Heart left ventricle (tissue), 16 donors: ENCODE measurements around the gene NIFK. TPM values are rescaled to one million over a fixed set of nuclear protein-coding genes. Genes with fewer than 3 reads are reported as not detected.

Experiments
- ATAC-seq, 4 donors: fragments of 200-7000 bp; cut with Tn5 transposase; one replicate each; pipeline ENCODE4 v1.9.1; 2020 to 2022; ENCODE audit warnings: moderate library complexity in 4 of 4, mild to moderate bottlenecking in 3 of 4, moderate number of reproducible peaks in 1 of 4
- DNase-seq, 5 donors: peaks; one replicate each; pipeline ENCODE4 v3.0.0-alpha.2; 2020
- H3K27ac ChIP-seq, 12 donors: fragments of 200-600 bp; sonication (generic) in 4 of 12; one replicate each; pipeline versions ENCODE4 v1.5.0 to v1.8.0; 2016 to 2022; ENCODE audit warnings: mild to moderate bottlenecking in 2 of 12
- H3K27me3 ChIP-seq, 9 donors: fragments of 200-600 bp; sonication (generic) in 2 of 9; one replicate each; pipeline versions ENCODE4 v1.5.1 to v1.8.0; 2016 to 2022; ENCODE audit warnings: mild to moderate bottlenecking in 3 of 9
- H3K36me3 ChIP-seq, 9 donors: fragments of 200-600 bp; sonication (generic) in 2 of 9; one replicate each; pipeline versions ENCODE4 v1.5.0 to v1.8.0; 2018 to 2022; ENCODE audit warnings: mild to moderate bottlenecking in 2 of 9
- H3K4me1 ChIP-seq, 12 donors: fragments of 200-600 bp; sonication (generic) in 4 of 12; one replicate each; pipeline versions ENCODE4 v1.5.0 to v1.8.0; 2016 to 2022; ENCODE audit warnings: mild to moderate bottlenecking in 3 of 12
- H3K4me3 ChIP-seq, 12 donors: fragments of 200-600 bp; sonication (generic) in 4 of 12; one replicate each; pipeline versions ENCODE4 v1.5.0 to v1.8.0; 2017 to 2022; ENCODE audit warnings: mild to moderate bottlenecking in 9 of 12, moderate library complexity in 4 of 12
- H3K9me3 ChIP-seq, 12 donors: fragments of 200-600 bp; sonication (generic) in 4 of 12; one replicate each; pipeline versions ENCODE4 v1.5.0 to v1.8.0; 2016 to 2022; ENCODE audit warnings: mild to moderate bottlenecking in 1 of 12
- POLR2A ChIP-seq, 2 donors: fragments of 450-650 bp; IDR thresholded peaks; one replicate each; pipeline ENCODE4 v1.6.1; 2017; ENCODE audit warnings: antibody characterized with exemption in 2 of 2, mild to moderate bottlenecking in 2 of 2, moderate library complexity in 2 of 2
- WGBS, 4 donors: extraction: QIAGEN DNeasy Blood & Tissue Kit in 2 of 4; methylation state at CpG; one replicate each; pipeline versions ENCODE4 v1.1.5 to v1.1.7; 2013 to 2018; 5-methylcytosine and 5-hydroxymethylcytosine counted together
- intact Hi-C, 10 donors: fragments of 100-400 bp; cut with DNase I; formaldehyde crosslinking; loops; one replicate each; pipeline versions ENCODE4 v1.11.1 to v1.14.2; 2022
- long read RNA-seq, 3 donors: library from polyadenylated mRNA; unstranded; transcript quantifications; one replicate each; pipeline ENCODE4 v2.0.0, GENCODE V29; 2020 to 2021
- polyA plus RNA-seq, 2 donors: library from polyadenylated mRNA; stranded (reverse); fragments of 200-250 nt; gene quantifications; one replicate each; pipeline ENCODE4 v1.2.3, GENCODE V29; 2013
- total RNA-seq, 9 donors: library from RNA; depleted of rRNA in 2 of 9; stranded (reverse); fragments of >200 nt in 2 of 9; fragmentation: NEBNext Ultra II Directional in 3 of 9; extraction: Animal tissue kit (Norgen Biotek cat#: 25700) in 3 of 9; gene quantifications; one replicate each; pipeline versions ENCODE4 v1.1.0 to v1.2.4, GENCODE V29; 2016 to 2023
- TF ChIP-seq, protein P1 (sequence below), 12 donors: fragments of 200-600 bp; sonication (generic) in 4 of 12; IDR thresholded peaks; one replicate each; pipeline versions ENCODE4 v1.5.0 to v1.8.0; 2018 to 2022; ENCODE audit warnings: antibody characterized with exemption in 12 of 12, mild to moderate bottlenecking in 5 of 12
- donor health status: ischemic (EF 13 %, LVEDD 7.1; RV severe dilation, severe dysfunction).
- donor health status: healthy with polysubstance abuse.
- donor health status: DM: no; HTN: yes; CAD: no.
- donor health status: DM: no; HTN: no; CAD: no.
- donor health status: ischemic (EF 25% LVEDD 6.9; RV normal size, moderate dysfunction).
- donor health status: ischemic (EF 25% LVEDD 5.7; RV mildly dilated, moderate dysfunction).
- donor health status: healthy.
- donor health status: DM: yes; HTN: yes; CAD: no.
- donor health status: ischemic (EF 35%, LVEDD 5.7; RV mildly dilated, moderate dysfunction).
- donor health status: nonischemic (EF 11% LVEDD 7.7; RV severe dilation, severe dysfunction).
- donor health status: DM: yes; HTN: yes; CAD: no.
- donor health status: PGD.
- donor health status: ischemic (EF 29% LVEDD 5.4; RV normal size, mild dysfunction).
- donor health status: nonischemic (EF 23%, LVEDD 6.1; RV moderate dilation, normal function).

The NIFK gene
- total RNA-seq (10 to 100 TPM; 19.1 to 41.3 (median 28.8) TPM), polyA plus RNA-seq (10 to 100 TPM; 24.6 to 38.5 TPM)
- long read RNA-seq, donor 1, transcript NIFK-201 (7 exons, 1,734 nt): major isoform, 19 of 22 reads
- long read RNA-seq, donor 1, partial matches to known transcripts: 0 of 22 reads
- long read RNA-seq, donor 1, other reads (novel, unspliced or antisense): 0 of 22 reads
- long read RNA-seq, donor 2, transcript NIFK-201 (7 exons, 1,734 nt): major isoform, 23 of 26 reads
- long read RNA-seq, donor 2, partial matches to known transcripts: 1 of 26 reads
- long read RNA-seq, donor 2, other reads (novel, unspliced or antisense): 2 of 26 reads
- long read RNA-seq, donor 3, transcript NIFK-201 (7 exons, 1,734 nt): major isoform, 20 of 22 reads
- long read RNA-seq, donor 3, partial matches to known transcripts: 1 of 22 reads
- long read RNA-seq, donor 3, other reads (novel, unspliced or antisense): 0 of 22 reads

- peaks cover 0 to 18% (median 9%) of the 10 kb centered on the region in 12 donors for H3K4me1 ChIP-seq
- ATAC-seq (peak; percentile 98 to 99 (median 98)), DNase-seq (peak; percentile 99 to 100 (median 99))
- H3K27ac ChIP-seq: peak within 1 kb of the TSS; percentile 53 to 86 (median 78)
- H3K27me3 ChIP-seq: no peaks in the 10 kb centered on the region
- TF ChIP-seq POLR2A (IDR thresholded peaks at IDR 0.05): peak in 1 of 2 donors; percentile 35
- TF ChIP-seq, protein P1, sequence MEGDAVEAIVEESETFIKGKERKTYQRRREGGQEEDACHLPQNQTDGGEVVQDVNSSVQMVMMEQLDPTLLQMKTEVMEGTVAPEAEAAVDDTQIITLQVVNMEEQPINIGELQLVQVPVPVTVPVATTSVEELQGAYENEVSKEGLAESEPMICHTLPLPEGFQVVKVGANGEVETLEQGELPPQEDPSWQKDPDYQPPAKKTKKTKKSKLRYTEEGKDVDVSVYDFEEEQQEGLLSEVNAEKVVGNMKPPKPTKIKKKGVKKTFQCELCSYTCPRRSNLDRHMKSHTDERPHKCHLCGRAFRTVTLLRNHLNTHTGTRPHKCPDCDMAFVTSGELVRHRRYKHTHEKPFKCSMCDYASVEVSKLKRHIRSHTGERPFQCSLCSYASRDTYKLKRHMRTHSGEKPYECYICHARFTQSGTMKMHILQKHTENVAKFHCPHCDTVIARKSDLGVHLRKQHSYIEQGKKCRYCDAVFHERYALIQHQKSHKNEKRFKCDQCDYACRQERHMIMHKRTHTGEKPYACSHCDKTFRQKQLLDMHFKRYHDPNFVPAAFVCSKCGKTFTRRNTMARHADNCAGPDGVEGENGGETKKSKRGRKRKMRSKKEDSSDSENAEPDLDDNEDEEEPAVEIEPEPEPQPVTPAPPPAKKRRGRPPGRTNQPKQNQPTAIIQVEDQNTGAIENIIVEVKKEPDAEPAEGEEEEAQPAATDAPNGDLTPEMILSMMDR (IDR thresholded peaks at IDR 0.05): peak in 2 of 12 donors; percentile 13 to 23
- WGBS, 4 donors: 0 to 1% (median 0%) methylated on average over 25 to 93 of the region's 93 CpGs
- peaks cover 0 to 37% (median 32%) of the 10 kb centered on the region in 9 donors for H3K36me3 ChIP-seq
- intact Hi-C loops: loop anchor here in 6 of 10 donors (2.0 to 5.0 kb wide), 5 partner anchors 18 to 209 kb away; partner anchors contain the start of genes RNU4ATAC (in 5 of the 6) and TSN (in 2 of the 6)
- peak within 1 kb of the TSS; percentile 40 to 98 (median 82) for H3K4me3 ChIP-seq
- H3K9me3 ChIP-seq: no peaks in the 10 kb centered on the region
Measured at GRCh38 chr2:121736462-121737336, at the start of gene NIFK. TSS of gene NIFK (minus strand) at chr2:121736875. CDS start at chr2:121736850, 25 bp downstream.

DNA sequence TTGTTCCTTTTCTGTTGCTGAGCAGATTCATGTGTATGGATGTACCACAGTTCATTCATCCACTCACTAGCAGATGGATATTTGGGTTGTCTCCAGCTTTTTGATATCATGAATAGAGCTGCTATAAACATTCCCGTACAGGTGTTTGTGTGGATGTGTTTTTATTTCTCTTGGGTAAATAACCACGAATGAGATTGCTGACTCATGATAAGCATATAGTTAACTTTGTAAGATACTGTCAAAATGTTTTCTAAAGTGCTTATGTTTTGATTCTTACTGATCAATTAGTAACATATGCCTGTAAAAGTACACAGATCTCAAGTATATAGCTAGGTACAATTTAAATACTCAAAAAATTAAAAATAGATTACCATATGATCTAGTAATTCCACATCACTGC lies 46.5 kb upstream of the NIFK start:
- H3K4me3 ChIP-seq: no peak overlapping the region
- TF ChIP-seq, protein P1 (IDR thresholded peaks at IDR 0.05): no peak
- TF ChIP-seq POLR2A (IDR thresholded peaks at IDR 0.05): no peak
- DNase-seq (no peak), ATAC-seq (no peak)
- intact Hi-C loops: no loop called here
- 74 to 80% (median 75%) methylated on average over 2 of the region's 2 CpGs for WGBS, 4 donors
- no peak overlapping the region for H3K27ac ChIP-seq
- H3K4me1 ChIP-seq: no peaks in the 10 kb centered on the region
- H3K36me3 ChIP-seq: no peaks in the 10 kb centered on the region
- H3K27me3 ChIP-seq: peaks cover 0 to 10% (median 0%) of the 10 kb centered on the region in 9 donors
- H3K9me3 ChIP-seq: peaks cover 0 to under 1% (median 0%) of the 10 kb centered on the region in 12 donors

DNA sequence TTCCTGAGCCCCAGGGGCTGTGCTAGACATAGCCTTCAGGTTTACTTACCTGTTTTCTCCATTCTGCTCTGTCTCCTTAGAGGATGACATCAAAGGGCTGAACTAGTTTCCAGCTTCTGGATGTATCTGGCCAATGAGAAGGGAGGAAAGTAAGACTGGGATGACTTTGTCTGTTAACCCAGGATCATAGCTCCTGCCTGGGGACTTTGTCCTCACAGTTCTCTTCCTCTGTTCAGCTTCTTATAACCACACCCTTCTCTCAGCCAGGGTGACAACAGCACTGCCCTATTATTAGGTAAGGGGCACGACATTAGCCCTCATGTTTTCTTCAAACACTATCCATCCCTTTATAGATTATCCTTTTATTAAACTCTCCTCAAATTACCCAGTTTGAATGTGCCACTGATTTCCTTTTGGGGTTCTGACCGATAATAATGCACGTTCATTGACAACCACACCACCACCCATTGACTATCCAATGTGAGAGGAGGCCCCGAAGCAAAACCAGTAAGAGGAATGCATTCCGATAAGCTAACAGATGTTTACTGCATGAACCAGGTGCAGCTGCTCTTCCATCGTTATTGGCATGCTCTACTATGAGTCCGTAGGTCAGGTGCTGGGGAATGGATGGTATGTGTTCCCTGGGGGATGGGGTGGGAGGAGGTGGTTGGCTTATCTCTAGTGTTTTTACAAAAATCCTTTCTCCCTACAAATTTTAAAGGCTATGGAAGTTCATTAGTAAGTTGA lies 42.2 kb upstream of the NIFK start:
- WGBS, 4 donors: 63 to 72% (median 65%) methylated on average over 7 of the region's 7 CpGs
- no peak for TF ChIP-seq POLR2A (IDR thresholded peaks at IDR 0.05)
- TF ChIP-seq, protein P1 (IDR thresholded peaks at IDR 0.05): no peak
- H3K9me3 ChIP-seq: no peaks in the 10 kb centered on the region
- ATAC-seq (no peak), DNase-seq (no peak)
- H3K36me3 ChIP-seq: no peaks in the 10 kb centered on the region
- intact Hi-C loops: no loop called here
- no peaks in the 10 kb centered on the region for H3K4me1 ChIP-seq
- no peaks in the 10 kb centered on the region for H3K27me3 ChIP-seq
- no peak overlapping the region for H3K27ac ChIP-seq
- no peak overlapping the region for H3K4me3 ChIP-seq
